SU-DHL-6 (cell line): ENCODE results near the gene CD207.

Source experiments
- H2AFZ ChIP-seq: fragments of 200-600 bp; sonication (generic); 2 replicates; pipeline ENCODE4 v1.6.1; 2014; ENCODE audit warnings: low read depth, mild to moderate bottlenecking, moderate library complexity, mixed read lengths, antibody characterized with exemption, low read length; ENCODE audit not compliant: severe bottlenecking
- H3F3A ChIP-seq: fragments of 200-600 bp; shearing (Covaris generic); 2 replicates; pipeline ENCODE4 v1.6.0; 2016; ENCODE audit warnings: antibody characterized with exemption, mild to moderate bottlenecking; ENCODE audit not compliant: insufficient read depth
- H3K27ac ChIP-seq: fragments of 200-600 bp; sonication (generic); 2 replicates; pipeline ENCODE4 v1.5.1; 2016; ENCODE audit warnings: low read depth, mild to moderate bottlenecking, low read length, moderate library complexity, mixed read lengths
- H3K27me3 ChIP-seq: fragments of 200-600 bp; sonication (generic), shearing (Covaris generic); 2 replicates; pipeline ENCODE4 v1.6.0; 2014; ENCODE audit warnings: mild to moderate bottlenecking, low read length
- H3K36me3 ChIP-seq: fragments of 200-600 bp; sonication (generic); 2 replicates; pipeline ENCODE4 v1.6.1; 2014; ENCODE audit warnings: mild to moderate bottlenecking, low read length, mixed read lengths
- H3K4me2 ChIP-seq: fragments of 300-600, 200-600 bp; shearing (Covaris generic), sonication (generic); 2 replicates; pipeline ENCODE4 v1.6.0; 2014; ENCODE audit warnings: low read length, low read depth, mild to moderate bottlenecking; ENCODE audit not compliant: poor library complexity, severe bottlenecking
- H3K4me3 ChIP-seq: fragments of 200-600 bp; sonication (generic); 2 replicates; pipeline ENCODE4 v1.5.1; 2014; ENCODE audit warnings: antibody characterized with exemption, low read length, mild to moderate bottlenecking, mixed read lengths; ENCODE audit not compliant: insufficient read depth, poor library complexity, severe bottlenecking
- H3K79me2 ChIP-seq: fragments of 200-600 bp; sonication (generic); 2 replicates; pipeline ENCODE4 v1.6.1; 2014; ENCODE audit warnings: mild to moderate bottlenecking, low read length, moderate library complexity; ENCODE audit not compliant: insufficient read depth
- H3K9ac ChIP-seq: fragments of 200-600 bp; sonication (generic); 2 replicates; pipeline ENCODE4 v1.7.0; 2014; ENCODE audit warnings: mild to moderate bottlenecking, low read length
- H3K9me2 ChIP-seq: fragments of 200-600 bp; sonication (generic); replicated peaks from 2 replicates; pipeline ENCODE4 v1.6.1; 2014; ENCODE audit warnings: low read length; ENCODE audit not compliant: insufficient read depth
- H3K9me3 ChIP-seq: fragments of 200-600 bp; sonication (generic); 2 replicates; pipeline ENCODE4 v1.6.1; 2014; ENCODE audit warnings: low read length, mixed read lengths; ENCODE audit not compliant: insufficient read depth
- H4K20me1 ChIP-seq: fragments of 200-600 bp; sonication (generic); 2 replicates; pipeline ENCODE4 v1.6.1; 2014; ENCODE audit warnings: low read depth, mild to moderate bottlenecking, antibody characterized with exemption, low read length, moderate library complexity, mixed read lengths
- CTCF ChIP-seq: fragments of 200-600 bp; sonication (generic); IDR thresholded peaks from one replicate; pipeline ENCODE4 v1.5.1; 2017; ENCODE audit warnings: antibody characterized with exemption, mild to moderate bottlenecking, low read length, moderate library complexity; ENCODE audit not compliant: insufficient read depth, poor library complexity, severe bottlenecking
- EZH2phosphoT487 ChIP-seq: fragments of 200-600 bp; sonication (generic), shearing (Covaris generic); conservative IDR thresholded peaks from 2 replicates; pipeline ENCODE4 v1.6.1; 2018; ENCODE audit warnings: mild to moderate bottlenecking, antibody characterized with exemption, low read length, moderate library complexity, mixed read lengths

CD207 gene

GRCh38 chr2:70827388-70827787, 8.2 kb downstream of the CD207 start:
- Histone ChIP-seq H3K4me3 (no peak overlapping the region), H3K36me3 (no peaks in the 10 kb centered on the region), H3F3A (no peaks in the 10 kb centered on the region), H3K79me2 (no peaks in the 10 kb centered on the region), H3K27ac (no peak overlapping the region), H3K27me3 (no peaks in the 10 kb centered on the region), H3K9ac (no peak overlapping the region), H2AFZ (no peak overlapping the region), H3K9me3 (no peaks in the 10 kb centered on the region), H3K9me2 (no peaks in the 10 kb centered on the region), H3K4me2 (no peak overlapping the region), H4K20me1 (no peaks in the 10 kb centered on the region)
- TF ChIP-seq EZH2phosphoT487 (no peak), CTCF (no peak)

GRCh38 chr2:70826696-70827350, 8.8 kb downstream of the CD207 start:
- Histone ChIP-seq H3K27me3 (no peaks in the 10 kb centered on the region), H2AFZ (no peak overlapping the region), H3K9ac (no peak overlapping the region), H3K9me3 (no peaks in the 10 kb centered on the region), H3K36me3 (no peaks in the 10 kb centered on the region), H3K27ac (no peak overlapping the region), H4K20me1 (no peaks in the 10 kb centered on the region), H3K9me2 (no peaks in the 10 kb centered on the region), H3K79me2 (no peaks in the 10 kb centered on the region), H3K4me3 (no peak overlapping the region), H3K4me2 (no peak overlapping the region), H3F3A (no peaks in the 10 kb centered on the region)
- TF ChIP-seq EZH2phosphoT487, result no peak
- TF ChIP-seq CTCF, result no peak

- Histone ChIP-seq H3K27me3 (no peaks in the 10 kb centered on the region), H3K4me3 (no peak overlapping the region), H2AFZ (no peak overlapping the region), H3K9me2 (no peaks in the 10 kb centered on the region), H3K9ac (no peak overlapping the region), H3K36me3 (no peaks in the 10 kb centered on the region), H3K27ac (no peak overlapping the region), H3K9me3 (no peaks in the 10 kb centered on the region), H3K4me2 (no peak overlapping the region), H3K79me2 (no peaks in the 10 kb centered on the region), H3F3A (no peaks in the 10 kb centered on the region), H4K20me1 (no peaks in the 10 kb centered on the region)
- no peak for TF ChIP-seq CTCF
- TF ChIP-seq EZH2phosphoT487, result no peak
Observed at GRCh38 chr2:70823249-70823648, 12.4 kb downstream of the CD207 start.
